ENCODE measurements around the gene LAMC2.

LAMC2 gene

DNA sequence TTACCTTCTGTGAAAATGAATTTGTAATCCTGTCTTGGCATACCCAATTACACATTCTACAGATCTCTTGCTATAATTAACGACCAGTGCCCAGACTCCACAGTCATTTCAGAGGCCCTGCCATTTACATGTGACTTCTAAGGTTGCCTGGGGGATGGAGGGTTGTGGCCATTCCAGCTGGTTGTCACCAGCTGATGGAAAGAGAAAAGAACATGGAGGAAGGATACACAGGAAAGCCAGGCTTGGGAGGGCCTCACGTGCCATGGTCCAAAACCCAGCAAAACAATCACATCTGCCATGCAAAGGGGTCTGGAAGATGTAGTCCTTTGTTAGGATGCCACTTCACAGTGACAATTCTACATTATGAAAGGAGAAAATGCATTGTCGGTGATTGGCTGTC, 59.3 kb downstream of the LAMC2 start:
- Histone ChIP-seq H3K27ac (ENCODE audit: low read length) (no peak overlapping the region), H3K27me3 (replicated peaks; ENCODE audit: insufficient read depth, low read length) (no peaks in the 10 kb centered on the region), H3F3A (ENCODE audit: insufficient read depth, low read length) (no peaks in the 10 kb centered on the region), H3K4me1 (ENCODE audit: low read length) (no peaks in the 10 kb centered on the region), H2AFZ (ENCODE audit: low read length) (no peak overlapping the region), H3K9ac (ENCODE audit: low read length) (no peak overlapping the region), H3K4me3 (ENCODE audit: low read length) (no peak overlapping the region), H3K36me3 (replicated peaks; ENCODE audit: insufficient read depth, low read length) (no peaks in the 10 kb centered on the region), H3K9me3 (replicated peaks; ENCODE audit: insufficient read depth, low read length) (no peaks in the 10 kb centered on the region), H3K79me2 (ENCODE audit: low read length) (no peaks in the 10 kb centered on the region), H3K9me2 (replicated peaks; ENCODE audit: insufficient read depth, low read length) (no peaks in the 10 kb centered on the region), H4K20me1 (ENCODE audit: insufficient read depth, low read length) (no peaks in the 10 kb centered on the region), H3K4me2 (ENCODE audit: low read depth, low read length) (no peak overlapping the region)
- no peak for DNase-seq
- TF ChIP-seq, protein P1, sequence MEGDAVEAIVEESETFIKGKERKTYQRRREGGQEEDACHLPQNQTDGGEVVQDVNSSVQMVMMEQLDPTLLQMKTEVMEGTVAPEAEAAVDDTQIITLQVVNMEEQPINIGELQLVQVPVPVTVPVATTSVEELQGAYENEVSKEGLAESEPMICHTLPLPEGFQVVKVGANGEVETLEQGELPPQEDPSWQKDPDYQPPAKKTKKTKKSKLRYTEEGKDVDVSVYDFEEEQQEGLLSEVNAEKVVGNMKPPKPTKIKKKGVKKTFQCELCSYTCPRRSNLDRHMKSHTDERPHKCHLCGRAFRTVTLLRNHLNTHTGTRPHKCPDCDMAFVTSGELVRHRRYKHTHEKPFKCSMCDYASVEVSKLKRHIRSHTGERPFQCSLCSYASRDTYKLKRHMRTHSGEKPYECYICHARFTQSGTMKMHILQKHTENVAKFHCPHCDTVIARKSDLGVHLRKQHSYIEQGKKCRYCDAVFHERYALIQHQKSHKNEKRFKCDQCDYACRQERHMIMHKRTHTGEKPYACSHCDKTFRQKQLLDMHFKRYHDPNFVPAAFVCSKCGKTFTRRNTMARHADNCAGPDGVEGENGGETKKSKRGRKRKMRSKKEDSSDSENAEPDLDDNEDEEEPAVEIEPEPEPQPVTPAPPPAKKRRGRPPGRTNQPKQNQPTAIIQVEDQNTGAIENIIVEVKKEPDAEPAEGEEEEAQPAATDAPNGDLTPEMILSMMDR (IDR thresholded peaks at IDR 0.05; ENCODE audit: low read length), result no peak
- TF ChIP-seq EZH2phosphoT487 (IDR thresholded peaks at IDR 0.05; ENCODE audit: low read length) (no peak), EZH2 (optimal IDR thresholded peaks at IDR 0.05; ENCODE audit: low read depth, low read length) (no peak)

DNA sequence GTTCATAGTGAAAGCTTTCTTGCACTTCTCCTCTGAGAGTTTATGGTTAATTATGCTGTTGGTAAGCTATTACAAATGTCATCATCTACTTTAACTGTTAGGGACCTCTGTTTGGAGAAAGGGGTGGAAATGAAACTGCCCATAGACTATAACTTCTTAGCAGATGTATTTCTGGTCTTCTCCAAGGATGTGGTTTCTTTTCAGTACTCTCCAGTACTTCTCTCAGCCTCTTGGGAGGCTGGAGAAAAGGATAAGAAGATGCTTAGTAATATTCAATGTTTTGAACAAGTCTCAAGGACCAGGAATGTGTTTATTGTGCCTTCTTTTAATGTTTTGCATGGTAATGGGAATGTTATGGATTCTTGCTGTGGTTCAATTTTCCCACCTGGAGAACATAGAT, 60.4 kb downstream of the LAMC2 start:
- Histone ChIP-seq H3K4me3 (ENCODE audit: low read length) (no peak overlapping the region), H3K4me2 (ENCODE audit: low read depth, low read length) (no peak overlapping the region), H3K27me3 (replicated peaks; ENCODE audit: insufficient read depth, low read length) (no peaks in the 10 kb centered on the region), H3K9ac (ENCODE audit: low read length) (no peak overlapping the region), H3K9me3 (replicated peaks; ENCODE audit: insufficient read depth, low read length) (no peaks in the 10 kb centered on the region), H3K27ac (ENCODE audit: low read length) (no peak overlapping the region), H3K9me2 (replicated peaks; ENCODE audit: insufficient read depth, low read length) (no peaks in the 10 kb centered on the region), H3F3A (ENCODE audit: insufficient read depth, low read length) (no peaks in the 10 kb centered on the region), H3K4me1 (ENCODE audit: low read length) (no peaks in the 10 kb centered on the region), H4K20me1 (ENCODE audit: insufficient read depth, low read length) (no peaks in the 10 kb centered on the region), H3K79me2 (ENCODE audit: low read length) (no peaks in the 10 kb centered on the region), H3K36me3 (replicated peaks; ENCODE audit: insufficient read depth, low read length) (no peaks in the 10 kb centered on the region), H2AFZ (ENCODE audit: low read length) (no peak overlapping the region)
- TF ChIP-seq EZH2 (optimal IDR thresholded peaks at IDR 0.05; ENCODE audit: low read depth, low read length) (no peak), EZH2phosphoT487 (IDR thresholded peaks at IDR 0.05; ENCODE audit: low read length) (no peak)
- TF ChIP-seq, protein P1 (IDR thresholded peaks at IDR 0.05; ENCODE audit: low read length), result no peak
- no peak for DNase-seq

DNA sequence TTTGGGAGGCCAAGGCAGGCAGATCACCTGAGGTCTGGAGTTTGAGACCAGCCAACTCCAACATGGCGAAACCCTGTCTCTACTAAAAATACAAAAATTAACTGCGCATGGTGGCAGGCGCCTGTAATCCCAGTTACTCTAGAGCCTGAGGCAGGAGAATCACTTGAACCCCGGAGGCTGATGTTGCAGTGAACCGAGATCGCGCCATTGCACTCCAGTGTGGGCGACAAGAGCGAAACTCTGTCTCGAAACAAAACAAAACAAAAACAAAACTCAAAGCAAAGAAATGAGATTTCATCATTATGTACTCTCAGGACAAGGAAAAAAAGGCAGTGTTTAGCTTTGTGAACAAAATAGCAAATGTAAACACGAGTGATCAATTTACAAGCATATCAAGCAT, 61.0 kb downstream of the LAMC2 start:
- no peak overlapping the region for H3K27ac ChIP-seq (ENCODE audit: low read length)
- H3K79me2 ChIP-seq (ENCODE audit: low read length), result no peaks in the 10 kb centered on the region
- TF ChIP-seq EZH2 (optimal IDR thresholded peaks at IDR 0.05; ENCODE audit: low read depth, low read length), result no peak
- no peak for TF ChIP-seq EZH2phosphoT487 (IDR thresholded peaks at IDR 0.05; ENCODE audit: low read length)
- TF ChIP-seq, protein P1 (IDR thresholded peaks at IDR 0.05; ENCODE audit: low read length), result no peak

More for the DNA sequence above, 61.0 kb downstream of the LAMC2 start:
- Histone ChIP-seq H3K9me2 (replicated peaks; ENCODE audit: insufficient read depth, low read length) (no peaks in the 10 kb centered on the region), H3K4me3 (ENCODE audit: low read length) (no peak overlapping the region), H3K27me3 (replicated peaks; ENCODE audit: insufficient read depth, low read length) (no peaks in the 10 kb centered on the region), H2AFZ (ENCODE audit: low read length) (no peak overlapping the region), H3K9ac (ENCODE audit: low read length) (no peak overlapping the region), H3K36me3 (replicated peaks; ENCODE audit: insufficient read depth, low read length) (no peaks in the 10 kb centered on the region), H3F3A (ENCODE audit: insufficient read depth, low read length) (no peaks in the 10 kb centered on the region), H3K9me3 (replicated peaks; ENCODE audit: insufficient read depth, low read length) (no peaks in the 10 kb centered on the region), H4K20me1 (ENCODE audit: insufficient read depth, low read length) (no peaks in the 10 kb centered on the region), H3K4me1 (ENCODE audit: low read length) (no peaks in the 10 kb centered on the region), H3K4me2 (ENCODE audit: low read depth, low read length) (no peak overlapping the region)
- DNase-seq, result no peak

All from MM.1S (cell line).